PFSK-1 (cell line): Measurements from ENCODE around the gene TBC1D22A.

Source experiments
- FOXP2 ChIP-seq: optimal IDR thresholded peaks from 2 replicates; pipeline ENCODE3; 2011; ENCODE audit warnings: borderline replicate concordance, control low read depth, inconsistent platforms; ENCODE audit not compliant: insufficient read depth; ENCODE audit errors: extremely low read length, extremely low read depth
- POLR2AphosphoS5 ChIP-seq: IDR thresholded peaks from 2 replicates; pipeline ENCODE4 v1.6.1; 2012; ENCODE audit warnings: low read depth, mild to moderate bottlenecking, control low read depth, low read length, moderate library complexity
- REST ChIP-seq, 2 experiments: IDR thresholded peaks; 2 replicates each; pipeline versions ENCODE4 v1.6.1 to v1.8.0; 2011 to 2012; ENCODE audit warnings: low read depth in 2 of 2, low read length in 2 of 2, control low read depth in 1 of 2, inconsistent platforms in 1 of 2, mild to moderate bottlenecking in 1 of 2, moderate library complexity in 1 of 2; ENCODE audit not compliant: insufficient read depth in 1 of 2
- SIN3A ChIP-seq: IDR thresholded peaks from 2 replicates; pipeline ENCODE4 v1.6.1; 2012; ENCODE audit warnings: mild to moderate bottlenecking, low read length, moderate library complexity, borderline replicate concordance; ENCODE audit not compliant: insufficient read depth
- TAF1 ChIP-seq: IDR thresholded peaks from 2 replicates; pipeline ENCODE4 v1.6.1; 2012; ENCODE audit warnings: low read length, control low read depth, borderline replicate concordance; ENCODE audit not compliant: insufficient read depth

TBC1D22A gene

GRCh38 chr22:46881373-46882118, 119.1 kb downstream of the TBC1D22A start:
- no peak for TF ChIP-seq TAF1

GRCh38 chr22:46883092-46883910, 120.9 kb downstream of the TBC1D22A start:
- TF ChIP-seq SIN3A (no peak), POLR2AphosphoS5 (no peak), FOXP2 (no peak), REST (IDR thresholded peaks at IDR 0.05; ENCODE audit: insufficient read depth in 1 of 2, low read depth in 2 of 2, low read length in 2 of 2) (no peak), TAF1 (no peak)

- TF ChIP-seq SIN3A (no peak), REST (IDR thresholded peaks at IDR 0.05; ENCODE audit: insufficient read depth in 1 of 2, low read depth in 2 of 2, low read length in 2 of 2) (no peak), TAF1 (no peak), FOXP2 (no peak), POLR2AphosphoS5 (no peak)
These were observed 121.9 kb downstream of the TBC1D22A start for GRCh38 chr22:46884365-46884764.

GRCh38 chr22:46887978-46888377, 125.5 kb downstream of the TBC1D22A start:
- TF ChIP-seq SIN3A: no peak
- no peak for TF ChIP-seq REST (IDR thresholded peaks at IDR 0.05; ENCODE audit: insufficient read depth in 1 of 2, low read depth in 2 of 2, low read length in 2 of 2)
- TF ChIP-seq POLR2AphosphoS5: no peak
- TF ChIP-seq TAF1: no peak
- TF ChIP-seq FOXP2: no peak

DNA sequence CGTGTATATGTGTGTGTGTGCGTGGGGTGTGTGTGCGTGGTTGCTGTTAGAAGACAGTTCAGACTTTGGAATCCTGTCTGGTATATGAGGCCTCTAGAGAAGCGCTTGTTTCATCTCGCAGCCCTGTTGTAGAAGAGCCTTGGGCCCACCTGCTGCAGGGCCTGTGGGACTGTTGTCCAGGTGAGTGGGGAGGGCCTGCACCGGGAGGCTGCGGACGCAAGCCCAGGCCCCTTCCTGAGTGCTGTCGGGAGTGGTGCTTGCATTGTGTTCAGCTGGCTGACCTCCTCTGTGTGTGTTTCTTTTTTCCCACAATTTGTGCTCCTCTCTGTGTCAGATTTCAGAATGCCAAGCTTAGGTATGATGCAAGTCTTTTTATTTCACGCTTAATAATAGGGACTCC, 128.4 kb downstream of the TBC1D22A start:
- TF ChIP-seq POLR2AphosphoS5: no peak
- TF ChIP-seq SIN3A: no peak

- TF ChIP-seq POLR2AphosphoS5 (no peak), SIN3A (no peak), REST (IDR thresholded peaks at IDR 0.05; ENCODE audit: insufficient read depth in 1 of 2, low read depth in 2 of 2, low read length in 2 of 2) (no peak), FOXP2 (no peak), TAF1 (no peak)
These were observed 129.0 kb downstream of the TBC1D22A start for GRCh38 chr22:46891382-46891951.
